C4-2B (cell line): ENCODE results near the gene YIF1A.
"Not testable (repeated sequence)": the region's sequence is repeated elsewhere in the genome, so short reads cannot be mapped to it uniquely, and the experiment has no call there.

Experiments used
- H3K27ac ChIP-seq: fragments of 450-650 bp; 2 replicates; pipeline ENCODE4 v1.5.1; 2017
- CTCF ChIP-seq: fragments of 450-650 bp; conservative IDR thresholded peaks from 2 replicates; pipeline ENCODE4 v1.5.1; 2017; ENCODE audit warnings: mild to moderate bottlenecking
- ZFX ChIP-seq: fragments of 450-650 bp; IDR thresholded peaks from 2 replicates; pipeline ENCODE4 v1.6.1; 2017

The YIF1A gene

GRCh38 chr11:66278363-66279091 lies 10.4 kb downstream of the YIF1A start:
- TF ChIP-seq CTCF (no peak), ZFX (no peak)
- no peak overlapping the region; the same call in 1 of the 2 replicates for H3K27ac ChIP-seq

GRCh38 chr11:66277471-66278362 lies 11.2 kb downstream of the YIF1A start, which contains the start of gene CNIH2:
Gene CNIH2, plus strand, starts transcription at chr11:66278175. Its CDS starts 282 bp downstream, at chr11:66278457.
- H3K27ac ChIP-seq: peak within 1 kb of the TSS; percentile 21; the same call in 1 of the 2 replicates

GRCh38 chr11:66277064-66277463 lies 11.9 kb downstream of the YIF1A start:
- 0 out of 2 replicates have a peak overlapping the region, but pooled peaks have one; percentile 21 for H3K27ac ChIP-seq

More at GRCh38 chr11:66277471-66278362, 11.2 kb downstream of the YIF1A start, which contains the start of gene CNIH2:
- TF ChIP-seq CTCF (no peak), ZFX (no peak)

- H3K27ac ChIP-seq: not testable (repeated sequence)
Observed at GRCh38 chr11:66276619-66277018, 12.3 kb downstream of the YIF1A start.

GRCh38 chr11:66275984-66276612 lies 12.8 kb downstream of the YIF1A start:
- TF ChIP-seq ZFX (no peak), CTCF (no peak)
- no peak overlapping the region for H3K27ac ChIP-seq

GRCh38 chr11:66275396-66275795 lies 13.5 kb downstream of the YIF1A start:
- no peak overlapping the region for H3K27ac ChIP-seq
- TF ChIP-seq CTCF: no peak
- no peak for TF ChIP-seq ZFX

GRCh38 chr11:66274219-66274618 lies 14.7 kb downstream of the YIF1A start:
- H3K27ac ChIP-seq: no peak overlapping the region
- TF ChIP-seq CTCF: no peak
- no peak for TF ChIP-seq ZFX

GRCh38 chr11:66272596-66272995 lies 16.3 kb downstream of the YIF1A start:
- H3K27ac ChIP-seq: no peak overlapping the region

More at GRCh38 chr11:66272596-66272995, 16.3 kb downstream of the YIF1A start:
- TF ChIP-seq CTCF (no peak), ZFX (no peak)
